DMS79 (cell line): ENCODE results near the gene AREG.

Experiments used
- DNase-seq: peaks from one replicate; lab custom pipeline; 2025; lab: John Stamatoyannopoulos, UW

AREG gene

DNA sequence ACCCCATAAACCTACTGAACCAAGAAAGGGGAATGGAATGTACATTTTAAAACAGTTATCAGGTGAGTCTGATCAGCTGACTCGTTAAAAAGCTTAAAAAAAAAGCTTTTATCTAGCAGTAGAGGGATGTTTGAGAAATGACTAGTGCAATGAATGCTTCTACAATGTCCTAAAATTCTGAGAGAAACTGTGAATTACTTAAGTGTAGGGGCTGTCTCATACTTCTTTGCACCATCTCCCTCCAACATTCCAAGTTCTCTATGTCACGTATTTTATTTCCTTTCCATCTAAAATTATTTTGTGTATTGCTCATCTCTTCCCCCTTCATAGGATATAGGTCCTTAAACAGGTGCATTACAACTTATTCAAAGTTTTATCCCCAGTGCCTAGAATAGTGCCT, 11.9 kb upstream of the AREG start:
- DNase-seq: no peak

GRCh38 chr4:74433541-74434172, 11.3 kb upstream of the AREG start:
- no peak for DNase-seq

GRCh38 chr4:74435296-74435695, 9.6 kb upstream of the AREG start:
- no peak for DNase-seq

- no peak for DNase-seq
These were observed 7.1 kb upstream of the AREG start for GRCh38 chr4:74437866-74438265.

- no peak for DNase-seq
These were observed 6.3 kb upstream of the AREG start for GRCh38 chr4:74438661-74439060.

GRCh38 chr4:74439952-74440351, 5.0 kb upstream of the AREG start:
- no peak for DNase-seq

DNA sequence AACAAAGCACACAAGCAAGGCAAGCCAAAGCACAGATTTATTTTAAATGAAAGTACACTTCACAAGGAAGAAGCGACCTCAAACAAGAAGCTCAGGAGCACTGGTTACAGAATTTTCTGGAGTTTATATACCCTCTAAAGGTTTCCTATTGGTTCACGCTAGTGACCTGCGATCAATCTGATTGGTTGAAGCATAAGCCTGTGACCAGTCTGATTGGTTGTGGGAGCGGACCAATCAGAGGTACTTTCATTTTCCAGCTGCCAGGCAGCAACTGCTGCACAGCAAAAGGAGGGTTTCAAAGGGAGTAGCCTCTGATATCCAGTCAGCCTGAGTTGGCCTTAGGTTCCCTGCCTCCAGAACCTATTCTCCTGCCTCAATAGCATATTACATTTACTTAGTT, 4.6 kb upstream of the AREG start:
- DNase-seq: no peak

- DNase-seq: no peak
These were observed 3.2 kb upstream of the AREG start for GRCh38 chr4:74441744-74442143.

GRCh38 chr4:74446193-74446868, 1.4 kb downstream of the AREG start:
- no peak for DNase-seq

DNA sequence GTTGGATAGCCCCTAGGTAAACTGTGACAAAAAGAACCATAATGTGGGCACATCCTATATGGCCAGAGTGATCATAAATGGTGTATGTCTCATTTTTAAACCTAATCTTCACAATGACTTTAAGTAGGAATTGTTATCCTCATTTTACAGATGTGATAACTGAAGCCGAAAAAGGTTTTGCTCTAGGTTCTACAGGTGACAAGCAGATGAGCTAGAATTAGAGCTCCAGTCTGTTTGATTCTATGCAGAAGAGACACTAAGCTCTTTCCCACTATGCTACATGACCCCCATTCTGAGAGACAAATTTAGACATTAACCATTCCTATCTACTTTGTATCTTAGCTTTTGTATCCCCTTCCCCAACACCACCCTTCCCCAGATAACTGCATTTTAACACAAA, 2.0 kb downstream of the AREG start:
- DNase-seq: no peak

DNA sequence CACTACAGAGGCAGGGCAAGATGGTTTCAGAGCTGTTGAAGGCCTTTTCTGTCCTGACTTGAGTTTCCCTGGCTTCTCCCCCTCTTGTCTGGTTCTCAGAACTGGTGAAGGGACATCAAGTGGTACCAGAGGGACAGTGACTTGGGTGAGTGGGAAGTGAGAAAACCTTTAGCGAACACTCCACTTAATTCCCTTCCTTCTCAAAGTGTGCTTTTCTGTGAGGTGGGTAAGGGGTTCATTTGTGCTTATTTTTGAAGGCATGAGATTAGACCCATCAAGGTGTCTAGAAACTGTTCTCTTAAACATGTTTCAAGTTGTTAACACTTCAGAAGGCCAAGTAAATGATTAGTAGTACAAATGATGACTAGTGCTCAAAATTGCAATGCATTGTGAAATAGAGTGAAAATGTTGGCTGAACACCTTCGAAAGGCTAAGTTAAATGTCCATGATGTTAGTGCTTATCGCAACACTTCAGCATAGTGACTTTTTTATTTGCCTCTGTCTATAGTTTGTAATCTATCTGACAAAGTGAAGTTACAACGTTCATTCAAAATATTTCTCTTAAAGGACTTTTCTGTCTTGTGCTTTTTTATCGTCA, 2.8 kb downstream of the AREG start:
- DNase-seq: no peak

GRCh38 chr4:74449571-74450297, 4.8 kb downstream of the AREG start:
- DNase-seq: no peak

- no peak for DNase-seq
These were observed 5.4 kb downstream of the AREG start for GRCh38 chr4:74450298-74450683.

DNA sequence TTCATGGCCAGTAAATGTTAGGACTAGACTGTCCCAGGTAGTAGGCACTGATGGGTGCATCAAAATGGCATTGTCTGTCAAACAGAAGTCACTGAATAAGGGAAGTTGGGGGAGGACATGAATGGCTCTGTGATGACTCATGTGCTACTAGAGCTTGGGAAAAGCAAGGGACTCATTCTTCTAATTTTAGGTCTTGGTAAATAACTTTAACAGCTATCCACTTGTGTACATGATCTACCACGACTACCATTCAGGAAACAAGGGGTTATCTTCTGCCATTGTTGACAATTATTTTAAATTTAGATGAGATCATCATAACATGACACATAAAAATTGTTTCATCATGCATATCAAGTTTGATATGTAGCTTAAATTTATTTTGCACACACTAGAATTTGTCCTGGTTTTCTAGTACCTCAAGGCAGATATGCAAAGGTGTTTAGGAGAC, 6.3 kb downstream of the AREG start:
- no peak for DNase-seq

GRCh38 chr4:74453037-74453635, 8.2 kb downstream of the AREG start:
- DNase-seq: no peak

GRCh38 chr4:74453829-74454742, 9.2 kb downstream of the AREG start:
- no peak for DNase-seq

- DNase-seq: no peak
These were observed 10.6 kb downstream of the AREG start for GRCh38 chr4:74455361-74456055.

- no peak for DNase-seq
These were observed 11.3 kb downstream of the AREG start for GRCh38 chr4:74456056-74456744.

GRCh38 chr4:74456849-74457395, 12.0 kb downstream of the AREG start:
- DNase-seq: no peak

DNA sequence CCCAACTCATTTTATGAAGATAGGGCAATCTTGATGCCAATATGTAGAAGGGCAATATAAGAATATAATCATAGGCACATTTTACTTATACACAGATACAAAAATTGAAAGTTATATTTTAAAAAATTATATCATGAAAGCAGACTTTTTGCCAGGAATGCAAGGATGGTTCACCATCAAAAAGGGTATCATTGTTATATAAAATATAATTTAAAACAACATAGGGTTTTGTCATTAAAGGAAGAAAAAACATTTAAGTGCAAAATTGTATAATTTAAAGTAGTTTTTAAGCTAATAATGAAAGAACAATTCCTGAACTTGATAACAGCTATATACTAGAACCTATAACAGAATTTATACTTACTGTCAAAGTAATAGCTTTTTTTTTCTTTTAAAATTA, 15.9 kb downstream of the AREG start:
- DNase-seq: no peak
